Natural killer cell treated with Interleukin-12 subunit alpha and Interleukin-12 subunit beta and Interleukin-15 and Interleukin-18, amount 100 ng/mL, for 72 hours (primary cell): ENCODE data around the gene GPN1. TPM values are rescaled to one million over a fixed set of nuclear protein-coding genes. Genes with fewer than 3 reads are reported as not detected.
"Not testable (repeated sequence)": the region's sequence is repeated elsewhere in the genome, so short reads cannot be mapped to it uniquely, and the experiment has no call there.

Experiments used
- ATAC-seq, 2 donors: fragments of 150-1000 bp; cut with Tn5 transposase in 1 of 2; sonication (Bioruptor Pico), chemical (Tn5 transposase) in 1 of 2; 2 replicates each; pipeline ENCODE4 v1.10.0; 2021
- DNase-seq: peaks from one replicate; pipeline ENCODE4 v3.0.0; 2022; ENCODE audit warnings: low spot score
- H3K27ac Mint-ChIP-seq, 2 donors: 1 replicate in 1 of 2; 2 replicates in 1 of 2; pipeline ENCODE4 v1.8.0; 2022; ENCODE audit warnings: mixed read lengths in 2 of 2, mild to moderate bottlenecking in 1 of 2, moderate library complexity in 1 of 2
- H3K27me3 Mint-ChIP-seq, 2 donors: 1 replicate in 1 of 2; 2 replicates in 1 of 2; pipeline ENCODE4 v1.8.0; 2022; ENCODE audit warnings: mixed read lengths in 2 of 2
- H3K36me3 Mint-ChIP-seq: one replicate; pipeline ENCODE4 v1.8.0; 2022; ENCODE audit warnings: mixed read lengths
- H3K4me1 Mint-ChIP-seq, 2 donors: 1 replicate in 1 of 2; 2 replicates in 1 of 2; pipeline ENCODE4 v1.8.0; 2022; ENCODE audit warnings: low read depth in 2 of 2, mixed read lengths in 2 of 2, mild to moderate bottlenecking in 1 of 2
- H3K4me3 Mint-ChIP-seq: one replicate; pipeline ENCODE4 v1.8.0; 2022; ENCODE audit warnings: mixed read lengths
- H3K9me3 Mint-ChIP-seq: 2 replicates; pipeline ENCODE4 v1.8.0; 2022; ENCODE audit warnings: mixed read lengths
- total RNA-seq, 2 donors: library from RNA; stranded (reverse); gene quantifications; one replicate each; pipeline ENCODE4 v1.2.3, GENCODE V29; 2022

The GPN1 gene
- total RNA-seq, 2 donors from 2014 or later: 32.7 to 36.9 TPM

GRCh38 chr2:27596627-27597026 lies 32.2 kb upstream of the GPN1 start:
- H3K36me3 Mint-ChIP-seq: peaks cover 33% of the 10 kb centered on the region
- H3K27ac Mint-ChIP-seq: no peak overlapping the region
- no peak overlapping the region for H3K4me3 Mint-ChIP-seq
- peaks cover 25 to 32% of the 10 kb centered on the region in 2 donors for H3K4me1 Mint-ChIP-seq
- DNase-seq (no peak), ATAC-seq (no peak)
- no peaks in the 10 kb centered on the region for H3K27me3 Mint-ChIP-seq
- H3K9me3 Mint-ChIP-seq: no peaks in the 10 kb centered on the region

GRCh38 chr2:27606611-27607010 lies 22.2 kb upstream of the GPN1 start:
- H3K9me3 Mint-ChIP-seq: no peaks in the 10 kb centered on the region
- peaks cover 30% of the 10 kb centered on the region for H3K36me3 Mint-ChIP-seq
- no peaks in the 10 kb centered on the region for H3K27me3 Mint-ChIP-seq
- H3K4me3 Mint-ChIP-seq: no peak overlapping the region
- DNase-seq: no peak
- no peak for ATAC-seq
- peaks cover 0 to 3% of the 10 kb centered on the region in 2 donors for H3K4me1 Mint-ChIP-seq
- no peak overlapping the region for H3K27ac Mint-ChIP-seq

- peaks cover 31% of the 10 kb centered on the region for H3K36me3 Mint-ChIP-seq
- H3K9me3 Mint-ChIP-seq: no peaks in the 10 kb centered on the region
- DNase-seq (no peak), ATAC-seq (no peak)
- H3K4me3 Mint-ChIP-seq: no peak overlapping the region
- no peaks in the 10 kb centered on the region for H3K27me3 Mint-ChIP-seq
- H3K27ac Mint-ChIP-seq: no peak overlapping the region
- peaks cover 0 to 3% of the 10 kb centered on the region in 2 donors for H3K4me1 Mint-ChIP-seq
These were observed 14.9 kb upstream of the GPN1 start for GRCh38 chr2:27613985-27614384.

- peaks cover 37% of the 10 kb centered on the region for H3K36me3 Mint-ChIP-seq
- no peaks in the 10 kb centered on the region for H3K9me3 Mint-ChIP-seq
These were observed 13.5 kb upstream of the GPN1 start for GRCh38 chr2:27615316-27615715.

DNA sequence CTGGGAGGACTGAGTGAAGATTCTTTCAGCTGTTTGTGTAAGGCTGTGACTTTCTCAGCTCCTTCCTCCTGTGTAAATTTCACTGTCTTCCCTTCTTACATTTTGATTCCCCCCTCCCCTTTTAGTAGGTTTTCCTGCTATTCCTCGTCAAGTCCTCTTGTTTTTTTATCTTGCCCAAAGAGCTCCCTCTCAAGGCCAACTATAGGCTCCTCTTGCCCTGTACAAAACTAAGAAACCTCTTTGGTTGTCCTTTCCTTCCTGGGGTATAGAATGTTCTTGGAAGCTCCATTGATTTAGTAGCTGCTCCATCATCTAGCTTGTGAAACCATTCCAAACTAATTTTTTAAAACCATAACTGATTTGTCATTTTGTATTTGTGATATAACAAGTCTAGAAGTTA lies 7.3 kb upstream of the GPN1 start:
- no peak overlapping the region for H3K4me3 Mint-ChIP-seq
- DNase-seq: no peak
- no peaks in the 10 kb centered on the region for H3K4me1 Mint-ChIP-seq
- H3K27me3 Mint-ChIP-seq: no peaks in the 10 kb centered on the region
- H3K9me3 Mint-ChIP-seq: no peaks in the 10 kb centered on the region
- no peak overlapping the region for H3K27ac Mint-ChIP-seq
- no peak for ATAC-seq
- peaks cover 42% of the 10 kb centered on the region for H3K36me3 Mint-ChIP-seq

More at GRCh38 chr2:27615316-27615715, 13.5 kb upstream of the GPN1 start:
- Mint-ChIP-seq H3K27ac (peak overlapping the region in 1 of 2 donors; percentile 23), H3K27me3 (no peaks in the 10 kb centered on the region), H3K4me1 (peaks cover 0 to 3% of the 10 kb centered on the region in 2 donors), H3K4me3 (no peak overlapping the region)
- DNase-seq: no peak
- no peak for ATAC-seq

DNA sequence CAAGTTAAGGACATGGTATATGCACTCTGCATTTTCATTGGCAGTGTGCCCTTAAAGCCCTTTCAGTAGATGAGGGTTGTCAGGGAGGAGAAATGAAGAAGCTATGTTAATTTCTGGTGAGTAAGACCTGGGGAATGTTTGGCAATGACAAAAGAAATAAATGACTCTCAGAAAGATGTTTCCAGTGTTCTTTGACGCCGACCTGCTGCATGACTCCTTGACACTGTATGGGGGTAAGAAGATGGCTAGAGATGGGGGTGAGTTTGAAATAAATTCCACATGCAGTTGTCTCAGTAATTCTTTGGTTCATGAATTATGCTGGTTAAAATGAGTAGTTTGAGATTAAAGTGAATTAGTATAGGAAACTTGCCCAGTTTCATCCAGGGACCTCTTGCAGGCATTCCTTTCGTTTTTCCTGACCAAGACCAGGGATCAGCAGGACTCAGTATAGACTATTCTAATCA lies 5.9 kb upstream of the GPN1 start:
- H3K36me3 Mint-ChIP-seq: peaks cover 33% of the 10 kb centered on the region
- H3K9me3 Mint-ChIP-seq: no peaks in the 10 kb centered on the region
- H3K27me3 Mint-ChIP-seq: no peaks in the 10 kb centered on the region
- no peak overlapping the region for H3K4me3 Mint-ChIP-seq
- DNase-seq (no peak), ATAC-seq (no peak)
- H3K27ac Mint-ChIP-seq: no peak overlapping the region
- peaks cover 0 to 9% of the 10 kb centered on the region in 2 donors for H3K4me1 Mint-ChIP-seq

DNA sequence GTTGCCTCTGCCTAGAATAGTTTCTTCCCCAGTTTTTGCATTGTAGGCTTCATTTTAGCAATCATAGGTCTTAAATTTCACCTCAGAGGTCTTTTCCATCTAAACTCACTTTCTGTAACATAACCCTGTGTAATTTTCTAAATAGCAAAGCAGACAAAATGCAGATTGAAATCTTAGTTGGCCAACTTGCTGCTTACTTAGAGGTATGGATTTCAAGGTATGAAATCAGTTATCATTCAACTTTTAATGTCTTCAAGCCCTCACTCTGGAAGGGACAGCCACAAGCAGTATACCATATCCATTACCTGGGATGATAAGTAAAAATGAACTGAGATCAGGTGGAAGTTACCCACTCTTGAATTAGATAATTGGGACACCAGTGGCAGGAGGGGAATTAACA lies 3.9 kb upstream of the GPN1 start:
- Mint-ChIP-seq H3K27ac (no peak overlapping the region), H3K36me3 (peaks cover 23% of the 10 kb centered on the region), H3K4me3 (no peak overlapping the region), H3K27me3 (no peaks in the 10 kb centered on the region), H3K9me3 (no peaks in the 10 kb centered on the region), H3K4me1 (peaks cover 0 to 9% of the 10 kb centered on the region in 2 donors)
- no peak for DNase-seq
- ATAC-seq: no peak

- not testable (repeated sequence) for H3K4me3 Mint-ChIP-seq, H3K9me3 Mint-ChIP-seq, DNase-seq, ATAC-seq, H3K27me3 Mint-ChIP-seq, H3K27ac Mint-ChIP-seq
- Mint-ChIP-seq H3K36me3 (peaks cover 13% of the 10 kb centered on the region), H3K4me1 (peaks cover 12 to 16% of the 10 kb centered on the region in 2 donors)
These were observed 2.5 kb upstream of the GPN1 start for GRCh38 chr2:27626323-27626722.

- not testable (repeated sequence) for H3K27ac Mint-ChIP-seq
These were observed 1.9 kb upstream of the GPN1 start for GRCh38 chr2:27626921-27627320.

DNA sequence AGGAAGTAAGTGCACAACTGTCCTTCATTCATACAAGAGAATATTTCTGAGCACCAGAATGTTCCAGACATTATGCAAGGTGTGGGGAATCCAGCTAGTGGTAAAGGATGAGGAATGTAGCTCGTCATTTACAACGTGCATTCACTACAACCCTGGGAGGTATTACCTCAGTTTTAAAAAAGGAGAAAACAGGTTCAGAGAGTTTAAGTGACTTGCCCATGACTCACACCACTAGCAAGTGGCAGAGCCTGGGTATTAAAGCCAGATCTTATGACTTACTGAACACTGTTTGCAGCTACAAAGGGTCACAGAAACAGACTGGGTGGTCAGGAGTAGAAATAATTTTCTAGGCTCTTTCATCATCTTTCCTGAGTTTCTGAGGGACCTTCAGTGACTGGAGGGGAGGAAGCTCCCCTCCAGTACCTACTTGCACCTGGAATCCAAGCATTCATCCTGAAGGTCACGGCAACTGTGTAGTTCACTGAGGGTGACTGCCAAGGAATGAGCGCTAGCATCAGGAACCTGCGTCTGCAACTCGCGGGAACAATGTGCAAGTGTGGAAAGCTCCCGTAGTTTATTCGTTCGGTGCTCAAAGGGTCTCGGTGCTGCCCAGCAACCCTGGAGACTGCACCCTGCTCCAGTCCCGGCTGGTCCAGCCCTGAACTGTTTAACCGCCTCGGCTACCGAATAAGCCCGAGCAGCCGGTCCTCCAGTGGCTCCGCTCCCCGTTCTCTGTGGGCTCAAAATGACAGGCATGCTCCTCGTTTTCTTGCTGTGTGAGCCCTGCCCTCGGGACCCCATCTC lies 685 bp upstream of the GPN1 start:
- Mint-ChIP-seq H3K4me3 (no peak overlapping the region), H3K9me3 (no peaks in the 10 kb centered on the region), H3K27me3 (no peaks in the 10 kb centered on the region), H3K27ac (no peak overlapping the region), H3K36me3 (peaks cover 15% of the 10 kb centered on the region), H3K4me1 (peaks cover 12 to 16% of the 10 kb centered on the region in 2 donors)
- DNase-seq (no peak), ATAC-seq (peak; percentile 27 to 37)

More at GRCh38 chr2:27626921-27627320, 1.9 kb upstream of the GPN1 start:
- DNase-seq, ATAC-seq, H3K27me3 Mint-ChIP-seq, H3K4me3 Mint-ChIP-seq, H3K9me3 Mint-ChIP-seq: not testable (repeated sequence)
- Mint-ChIP-seq H3K4me1 (peaks cover 12 to 16% of the 10 kb centered on the region in 2 donors), H3K36me3 (peaks cover 19% of the 10 kb centered on the region)

- not testable (repeated sequence) for H3K9me3 Mint-ChIP-seq, ATAC-seq, H3K4me3 Mint-ChIP-seq, H3K27me3 Mint-ChIP-seq, H3K27ac Mint-ChIP-seq, DNase-seq
- peaks cover 27% of the 10 kb centered on the region for H3K36me3 Mint-ChIP-seq
- peaks cover 17 to 19% of the 10 kb centered on the region in 2 donors for H3K4me1 Mint-ChIP-seq
These were observed 1.4 kb downstream of the GPN1 start for GRCh38 chr2:27630257-27630656.

- Mint-ChIP-seq H3K27ac (no peak overlapping the region), H3K4me3 (no peak overlapping the region), H3K36me3 (peaks cover 42% of the 10 kb centered on the region), H3K4me1 (peaks cover 26 to 40% of the 10 kb centered on the region in 2 donors), H3K27me3 (no peaks in the 10 kb centered on the region), H3K9me3 (no peaks in the 10 kb centered on the region)
- DNase-seq: no peak
- ATAC-seq: no peak
These were observed 5.4 kb downstream of the GPN1 start for GRCh38 chr2:27634291-27634690.

DNA sequence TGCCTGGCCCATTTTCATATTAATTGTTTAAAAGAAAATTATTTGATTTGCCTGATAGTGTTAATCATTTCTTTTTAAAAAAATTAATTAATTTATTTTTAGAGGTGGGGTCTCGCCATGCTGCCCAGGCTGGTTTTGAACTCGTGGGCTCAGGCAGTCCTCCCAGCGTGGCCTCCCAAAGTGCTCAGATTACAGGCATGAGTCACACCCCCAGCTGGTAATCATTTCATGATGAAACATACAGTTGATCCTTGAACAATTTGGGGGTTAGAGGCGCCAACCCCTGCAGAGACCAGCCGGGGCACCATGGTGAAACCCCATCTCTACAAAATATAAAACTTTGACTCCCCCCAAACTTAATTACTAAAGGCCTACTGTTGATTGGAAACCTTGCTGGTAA lies 7.9 kb downstream of the GPN1 start:
- peaks cover 44% of the 10 kb centered on the region for H3K36me3 Mint-ChIP-seq
- H3K27ac Mint-ChIP-seq: no peak overlapping the region
- H3K27me3 Mint-ChIP-seq: no peaks in the 10 kb centered on the region
- DNase-seq: no peak
- no peaks in the 10 kb centered on the region for H3K9me3 Mint-ChIP-seq
- H3K4me1 Mint-ChIP-seq: peaks cover 19 to 28% of the 10 kb centered on the region in 2 donors
- no peak overlapping the region for H3K4me3 Mint-ChIP-seq
- ATAC-seq: no peak

DNA sequence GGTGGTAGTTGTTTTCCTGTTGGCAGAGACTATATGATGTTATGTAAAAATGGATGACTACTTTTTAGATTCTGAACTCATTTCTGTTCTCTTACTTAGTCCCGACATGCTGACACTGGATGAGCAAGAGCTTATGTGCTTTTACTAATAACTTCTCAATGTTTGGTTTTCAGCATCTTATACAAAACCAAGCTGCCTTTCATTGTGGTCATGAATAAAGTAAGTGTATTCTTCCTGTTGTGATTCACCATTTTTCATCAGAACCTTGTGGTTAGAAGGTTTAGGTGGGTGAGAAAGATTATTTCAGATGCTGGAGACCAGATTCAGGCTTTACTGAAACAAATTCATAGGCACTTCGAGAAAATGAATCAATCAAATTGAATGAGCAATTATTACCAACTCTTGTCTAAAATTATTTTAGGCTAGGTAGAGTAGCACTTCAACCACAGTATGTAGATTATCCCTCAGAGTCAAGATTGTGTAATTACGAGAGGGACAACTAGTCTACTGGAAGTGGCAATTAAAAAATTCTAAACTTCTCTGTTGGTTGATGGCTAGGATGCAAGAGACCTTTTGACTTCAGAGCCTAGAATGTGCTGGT lies 9.3 kb downstream of the GPN1 start:
- H3K27ac Mint-ChIP-seq: peak overlapping the region; percentile 70 to 84
- H3K4me1 Mint-ChIP-seq: peaks cover 19 to 28% of the 10 kb centered on the region in 2 donors
- H3K9me3 Mint-ChIP-seq: no peaks in the 10 kb centered on the region
- peak overlapping the region; percentile 58 for H3K4me3 Mint-ChIP-seq
- DNase-seq: no peak
- H3K27me3 Mint-ChIP-seq: no peaks in the 10 kb centered on the region
- peak; percentile 91 to 95 for ATAC-seq
- H3K36me3 Mint-ChIP-seq: peaks cover 36% of the 10 kb centered on the region
